HG02884 (cell line): ENCODE measurements around the gene CMBL.
"Not testable (repeated sequence)": the region's sequence is repeated elsewhere in the genome, so short reads cannot be mapped to it uniquely, and the experiment has no call there.

Source experiments
- ATAC-seq: cut with Tn5 transposase; IDR thresholded peaks from one replicate; pipeline ENCODE4 v1.9.1; 2021; ENCODE audit warnings: mild to moderate bottlenecking, moderate library complexity; ENCODE audit not compliant: unreplicated experiment

CMBL gene

DNA sequence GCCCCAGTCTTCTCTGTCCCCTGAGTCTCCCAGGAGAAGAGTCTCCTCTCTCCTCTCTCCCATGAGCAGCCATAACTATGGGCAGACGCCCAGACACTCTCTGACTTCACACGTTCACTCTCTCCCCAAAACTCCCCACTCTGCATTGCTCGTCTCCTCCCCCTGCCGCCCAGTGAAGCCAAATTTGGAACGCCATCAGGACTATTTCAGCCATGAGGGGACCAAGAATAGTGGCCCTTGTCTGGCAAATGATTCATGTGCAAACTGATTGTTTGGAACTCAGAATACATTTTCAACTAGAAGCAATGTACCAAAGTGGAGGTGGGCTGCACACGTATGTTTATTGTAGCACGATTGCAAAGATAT is 20.9 kb downstream of the CMBL start:
- ATAC-seq, result no peak

- ATAC-seq, result no peak
Observed at GRCh38 chr5:10286162-10286861, 21.4 kb downstream of the CMBL start.

DNA sequence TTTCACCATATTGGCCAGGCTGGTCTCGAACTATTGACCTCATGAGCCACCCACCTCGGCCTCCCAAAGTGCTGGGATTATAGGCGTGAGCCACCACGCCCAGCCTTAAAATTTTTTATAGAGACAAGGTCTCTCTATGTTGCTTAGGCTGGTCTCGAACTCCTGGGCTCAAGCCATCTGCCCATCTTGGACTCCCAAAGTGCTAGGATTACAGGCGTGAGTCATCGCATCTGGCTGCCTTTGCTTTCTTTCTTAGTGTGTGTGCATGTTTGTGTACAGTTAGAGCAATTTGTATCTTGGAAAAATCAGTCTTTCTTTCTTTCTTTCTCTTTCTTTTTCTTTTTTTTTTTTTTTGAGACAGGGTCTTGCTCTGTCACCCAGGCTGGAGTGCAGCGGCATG is 22.3 kb downstream of the CMBL start:
- not testable (repeated sequence) for ATAC-seq

- peak; percentile 96 for ATAC-seq
Observed at GRCh38 chr5:10283927-10284635, 23.6 kb downstream of the CMBL start.

DNA sequence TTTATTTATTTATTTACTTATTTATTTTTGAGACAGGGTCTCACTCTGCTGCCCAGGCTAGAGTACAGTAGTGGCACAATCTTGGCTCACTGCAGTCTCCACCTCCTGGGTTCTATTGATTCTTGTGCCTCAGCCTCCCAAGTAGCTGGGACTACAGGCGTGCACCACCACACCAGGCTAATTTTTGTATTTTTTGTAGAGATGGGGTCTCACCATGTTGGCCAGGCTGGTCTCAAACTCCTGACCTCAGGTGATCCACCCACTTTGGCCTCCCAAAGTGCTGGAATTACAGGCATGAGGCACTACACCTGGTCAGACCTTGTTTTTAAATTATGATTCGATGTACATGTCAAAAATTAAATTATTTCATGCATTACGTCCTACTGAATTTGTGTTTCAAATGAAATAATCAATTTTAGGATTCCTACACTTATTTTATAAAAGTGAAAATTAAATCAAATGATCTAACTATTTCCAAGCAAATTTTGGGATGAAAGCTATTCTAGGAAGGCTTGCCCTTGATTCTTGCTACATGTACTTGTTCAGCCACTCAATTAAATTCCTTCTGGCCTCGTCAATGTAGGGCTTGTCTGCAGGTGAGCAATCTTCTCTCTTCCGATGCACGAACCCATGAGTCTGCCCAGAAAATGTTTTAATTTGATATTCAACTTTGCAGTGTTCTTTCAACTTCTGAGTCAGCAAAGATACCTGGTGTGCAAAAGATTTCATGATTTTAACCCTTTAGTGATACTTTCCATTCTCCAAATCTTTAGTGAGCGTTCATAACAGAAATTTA is 27.6 kb downstream of the CMBL start:
- no peak for ATAC-seq

DNA sequence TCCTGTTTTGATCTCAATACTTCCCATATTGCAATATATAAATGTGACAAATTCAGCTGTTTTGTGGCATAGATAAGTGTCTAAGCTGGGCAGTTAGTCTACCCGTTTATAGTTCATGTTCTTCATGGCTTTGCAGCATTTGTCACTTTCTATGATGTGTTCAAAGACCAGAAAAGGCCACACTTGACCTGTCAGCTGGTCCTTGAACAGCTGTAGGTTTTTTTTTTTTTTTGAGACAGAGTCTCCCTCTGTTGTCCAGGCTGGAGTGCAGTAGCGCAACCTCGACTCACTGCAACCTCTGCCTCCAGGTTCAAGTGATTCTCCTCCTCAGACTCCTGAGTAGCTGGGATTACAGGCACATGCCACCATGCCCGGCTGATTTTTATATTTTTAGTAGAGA is 28.4 kb downstream of the CMBL start:
- ATAC-seq, result no peak

DNA sequence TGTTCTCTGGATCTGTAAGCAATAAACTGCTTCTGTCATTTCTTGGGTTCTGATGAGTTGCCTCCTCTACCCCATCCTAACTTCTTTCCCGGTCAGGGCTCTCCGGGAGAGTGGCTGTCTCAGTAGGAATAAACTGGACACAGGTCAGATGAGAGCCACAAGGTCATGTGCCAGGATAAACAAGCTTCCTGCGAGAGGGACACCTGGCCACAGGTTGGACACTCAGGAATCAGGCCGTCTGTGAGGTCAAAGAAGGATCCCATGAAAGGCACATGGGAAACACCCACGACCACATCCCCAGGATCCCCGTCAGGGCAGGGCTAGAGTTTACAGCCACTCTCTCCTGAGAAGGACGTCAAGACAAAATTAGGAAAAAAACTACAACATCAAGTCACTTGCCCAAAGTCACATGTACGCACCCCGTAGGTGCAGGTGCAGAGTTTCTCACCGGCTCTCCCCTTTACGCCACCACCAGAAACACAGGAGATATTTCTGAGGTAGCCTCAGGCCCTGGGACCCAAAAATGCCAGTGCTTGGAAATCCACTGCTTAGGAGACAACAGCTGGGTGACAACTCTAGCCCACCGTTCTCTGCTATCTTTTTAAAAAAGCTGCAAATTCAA is 28.9 kb downstream of the CMBL start:
- ATAC-seq, result no peak

- ATAC-seq, result no peak
Observed at GRCh38 chr5:10277773-10278630, 29.7 kb downstream of the CMBL start.

DNA sequence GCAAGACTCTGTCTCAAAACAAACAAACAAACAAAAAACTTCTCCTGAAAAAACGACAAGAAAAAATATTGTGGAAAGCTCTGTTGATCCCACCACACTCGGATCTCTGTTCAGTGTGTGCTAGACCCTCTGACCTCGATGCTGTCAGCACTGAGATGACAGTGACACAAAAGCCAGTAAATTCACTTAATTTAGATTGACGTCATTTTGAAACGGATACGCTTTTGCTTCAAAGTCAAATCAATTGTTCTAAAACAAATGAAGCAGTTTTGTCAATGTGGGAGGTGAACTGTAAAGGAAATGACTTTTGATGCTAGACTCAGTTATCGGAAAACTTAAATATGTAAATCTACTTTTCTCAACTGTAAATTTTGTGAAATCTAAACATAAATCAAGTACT is 31.0 kb downstream of the CMBL start:
- no peak for ATAC-seq

- ATAC-seq, result no peak
Observed at GRCh38 chr5:10275991-10276390, 31.7 kb downstream of the CMBL start.

DNA sequence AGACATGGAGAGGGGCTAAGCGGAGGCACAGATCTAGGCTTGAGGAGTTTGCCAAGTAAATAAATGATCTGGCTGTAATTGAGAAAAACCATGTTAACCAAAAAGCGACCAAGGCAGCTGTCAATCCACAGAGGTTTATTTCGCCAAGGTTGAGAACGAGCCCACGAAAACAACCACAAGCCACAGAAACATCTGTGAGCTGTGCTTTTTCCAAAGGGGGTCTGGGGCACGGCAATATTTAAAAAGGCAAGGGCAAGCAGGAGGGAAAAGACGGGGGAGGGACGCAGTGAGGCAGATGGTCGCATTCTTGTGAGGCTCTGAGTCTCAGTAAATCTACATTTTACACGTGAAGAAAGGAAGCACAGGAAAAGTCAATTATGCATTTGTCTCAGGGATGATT is 32.2 kb downstream of the CMBL start:
- ATAC-seq, result no peak

DNA sequence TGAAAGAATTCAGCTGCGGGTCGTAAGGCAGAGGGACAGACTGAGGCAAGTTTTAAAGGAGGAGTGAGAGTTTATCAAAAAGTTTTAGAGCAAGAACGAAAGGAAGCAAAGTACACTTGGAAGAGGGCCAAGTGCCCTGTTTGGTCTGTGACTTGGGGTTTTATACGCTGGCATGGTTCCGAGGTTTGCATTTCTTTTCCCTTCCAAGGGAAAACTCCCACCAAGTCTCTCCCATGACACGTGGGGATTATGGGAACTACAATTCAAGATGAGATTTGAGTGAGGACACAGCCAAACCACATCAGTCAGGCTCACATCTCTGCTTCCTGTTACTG is 34.9 kb downstream of the CMBL start:
- not testable (repeated sequence) for ATAC-seq

DNA sequence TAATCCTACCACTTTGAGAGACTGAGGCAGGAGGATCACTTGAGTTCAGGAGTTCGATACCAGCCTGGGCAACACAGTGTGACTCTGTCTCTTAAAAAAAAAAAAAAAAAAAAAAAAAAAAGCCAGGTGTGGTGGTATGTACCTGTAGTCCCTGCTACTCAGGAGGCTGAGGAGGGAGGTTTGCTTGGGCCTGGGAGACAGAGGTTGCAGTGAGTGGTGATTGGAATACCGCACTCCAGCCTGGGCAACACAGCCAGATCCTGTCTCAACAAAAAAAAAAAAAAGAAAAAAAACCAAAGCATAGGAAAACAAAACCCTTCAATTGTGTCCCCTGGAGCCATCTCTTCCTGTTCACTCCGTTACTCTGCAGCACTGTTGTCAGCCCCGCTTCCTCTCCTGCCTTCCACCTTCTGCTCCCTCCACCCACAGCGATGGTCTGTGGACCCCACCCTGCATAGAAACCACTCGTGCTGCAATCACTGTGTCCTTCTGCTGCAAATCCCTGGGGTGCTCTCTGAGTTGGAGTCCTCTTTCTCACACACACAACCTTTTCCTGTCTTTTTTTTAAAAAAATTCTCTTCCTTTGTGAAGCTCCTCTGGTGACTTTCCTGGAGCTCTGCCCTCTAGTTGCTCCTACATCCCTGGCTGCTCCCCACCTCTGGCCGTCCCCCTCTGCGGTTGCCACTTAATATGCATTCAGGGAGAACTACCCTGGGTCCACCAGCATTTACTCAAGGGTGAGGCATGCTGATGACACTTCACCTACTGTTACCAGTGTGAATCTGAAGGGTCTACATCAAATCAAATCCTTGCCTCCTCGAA is 35.4 kb downstream of the CMBL start:
- no peak for ATAC-seq

DNA sequence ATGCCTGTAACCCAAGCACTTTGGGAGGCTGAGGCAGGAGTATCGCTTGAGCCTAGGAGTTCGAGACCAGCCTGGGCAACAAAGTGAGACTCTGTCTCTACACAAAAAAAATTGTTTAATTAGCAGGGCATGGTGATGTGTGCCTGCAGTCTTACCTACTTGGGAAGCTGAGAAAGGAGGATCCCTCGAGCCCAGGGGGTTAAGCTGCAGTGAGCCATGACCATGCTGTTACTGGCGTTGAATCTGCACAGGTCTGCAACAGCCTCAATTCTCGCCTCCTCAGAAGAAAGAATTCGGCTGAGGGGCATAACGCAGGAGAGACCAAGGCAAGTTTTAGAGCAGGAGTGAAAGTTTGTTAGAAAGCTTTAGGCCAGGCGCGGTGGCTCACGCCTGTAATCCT is 39.6 kb downstream of the CMBL start:
- no peak for ATAC-seq

DNA sequence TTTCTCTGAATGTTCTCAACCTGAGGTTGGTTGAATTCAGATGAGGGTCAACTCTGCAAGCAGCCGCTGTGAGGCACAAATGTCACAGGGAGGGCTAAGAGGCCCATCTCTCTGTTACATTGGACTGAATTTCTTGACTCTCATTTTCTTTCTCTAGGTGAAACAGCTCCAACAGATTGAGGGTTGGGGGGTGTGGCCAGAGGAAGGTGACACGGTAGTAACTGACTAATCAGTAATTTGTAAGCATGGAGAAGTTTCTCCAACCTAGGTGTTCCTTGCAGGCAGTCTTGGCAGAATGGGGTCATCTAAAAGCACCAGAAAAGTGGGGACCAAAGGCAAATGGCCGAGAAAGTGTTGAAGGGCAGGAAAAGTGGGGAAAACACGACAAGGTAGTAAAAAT is 40.9 kb downstream of the CMBL start:
- ATAC-seq, result no peak

DNA sequence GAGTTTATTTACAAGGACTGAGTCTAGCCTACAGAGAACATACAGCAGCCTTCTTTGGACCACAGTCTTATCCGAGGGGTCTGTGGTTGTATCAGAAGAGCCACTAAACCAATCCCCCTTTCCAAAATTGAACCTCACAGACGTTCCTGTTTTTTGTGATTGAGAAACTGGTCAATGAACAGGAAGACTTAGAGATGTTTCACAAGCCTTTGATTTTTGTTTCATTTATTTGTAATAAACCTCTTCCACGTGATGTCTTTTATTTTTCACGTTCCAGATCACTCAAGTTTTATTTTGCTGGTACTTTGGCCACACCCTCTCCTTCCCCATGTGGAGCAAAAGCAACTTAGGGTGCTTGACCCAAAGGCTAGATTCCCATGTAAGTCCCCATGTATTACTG is 41.6 kb downstream of the CMBL start:
- no peak for ATAC-seq

DNA sequence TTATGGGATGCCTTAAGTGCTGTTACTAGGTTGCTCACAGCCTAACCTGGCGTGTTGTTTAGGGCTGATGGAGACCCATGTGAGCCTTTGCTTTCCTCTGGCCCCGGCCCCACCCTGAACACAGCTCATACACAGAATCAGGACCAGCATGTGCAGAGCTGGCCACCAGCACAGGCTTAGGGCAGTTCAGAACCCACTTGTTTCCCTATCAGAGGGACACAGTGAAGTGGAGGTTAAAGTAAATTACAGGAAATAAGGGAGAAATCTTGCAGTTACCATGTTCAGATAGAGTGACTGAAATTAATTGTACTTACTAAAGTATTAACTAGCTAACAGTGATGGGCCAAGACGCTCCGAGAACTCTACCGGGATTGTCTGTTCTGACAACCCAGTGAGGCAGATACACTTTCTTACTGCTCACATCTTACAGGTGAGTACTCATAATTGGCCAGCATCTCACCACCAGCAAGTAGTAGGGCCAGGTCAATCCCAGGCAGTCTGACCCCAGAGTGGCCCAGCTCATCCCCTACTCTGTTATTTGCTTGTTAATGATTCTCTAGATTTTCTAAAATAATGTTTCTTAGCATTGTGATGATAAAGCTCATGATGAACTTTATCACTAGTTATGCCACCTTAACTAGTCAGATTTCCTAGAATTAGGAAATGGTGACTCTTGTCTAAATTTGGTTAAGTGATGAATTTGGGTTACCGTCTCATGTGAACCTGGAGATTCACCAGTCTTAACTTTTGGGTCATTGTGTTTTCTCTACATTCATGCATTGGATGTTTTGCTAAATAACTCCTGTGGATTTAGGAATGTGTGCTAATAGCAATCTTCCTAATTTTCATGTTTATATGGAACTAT is 42.2 kb downstream of the CMBL start:
- no peak for ATAC-seq

GRCh38 chr5:10264604-10265003 is 43.1 kb downstream of the CMBL start:
- no peak for ATAC-seq

DNA sequence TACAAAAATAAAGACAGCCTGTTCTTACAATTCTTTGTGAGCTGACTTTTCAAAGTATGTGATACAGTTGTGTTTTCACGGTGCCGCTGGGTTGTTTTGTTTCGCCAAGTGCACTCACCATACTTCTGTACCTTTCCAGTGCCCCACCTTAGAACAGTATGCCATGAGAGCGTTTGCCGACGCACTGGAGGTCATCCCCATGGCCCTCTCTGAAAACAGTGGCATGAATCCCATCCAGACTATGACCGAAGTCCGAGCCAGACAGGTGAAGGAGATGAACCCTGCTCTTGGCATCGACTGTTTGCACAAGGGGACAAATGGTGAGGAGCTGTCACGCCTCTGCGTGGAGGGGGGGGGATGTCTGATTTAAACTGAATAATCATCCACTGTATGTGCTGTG is 44.7 kb downstream of the CMBL start:
- ATAC-seq, result no peak
